ENCODE measurements around the gene APOB.

Gene APOB

GRCh38 chr2:21043744-21044532, at the start of gene APOB:
APOB (minus strand) TSS chr2:21044073; CDS start chr2:21043945, 128 bp downstream.
- DNase-seq (ENCODE audit: insufficient read length, low spot score) = no peak

GRCh38 chr2:21092308-21092869, 48.5 kb upstream of the APOB start:
- FAIRE-seq (no peak), DNase-seq (ENCODE audit: insufficient read length, low spot score) (no peak)
- no peak for TF ChIP-seq POLR2A (IDR thresholded peaks at IDR 0.05; ENCODE audit: low read depth, low read length)

More at GRCh38 chr2:21043744-21044532, at the start of gene APOB:
- no peak for FAIRE-seq
- TF ChIP-seq POLR2A (IDR thresholded peaks at IDR 0.05; ENCODE audit: low read depth, low read length) = no peak

- no peak for DNase-seq (ENCODE audit: insufficient read length, low spot score)
- no peak for TF ChIP-seq POLR2A (IDR thresholded peaks at IDR 0.05; ENCODE audit: low read depth, low read length)
- FAIRE-seq = no peak
Observed at GRCh38 chr2:21084401-21084800, 40.5 kb upstream of the APOB start.

- DNase-seq (ENCODE audit: insufficient read length, low spot score) (no peak), FAIRE-seq (no peak)
- no peak for TF ChIP-seq POLR2A (IDR thresholded peaks at IDR 0.05; ENCODE audit: low read depth, low read length)
Observed at GRCh38 chr2:21083482-21083881, 39.6 kb upstream of the APOB start.

GRCh38 chr2:21078296-21078695, 34.4 kb upstream of the APOB start:
- no peak for FAIRE-seq
- TF ChIP-seq POLR2A (IDR thresholded peaks at IDR 0.05; ENCODE audit: low read depth, low read length) = no peak
- DNase-seq (ENCODE audit: insufficient read length, low spot score) = no peak

GRCh38 chr2:21072477-21073242, 28.8 kb upstream of the APOB start:
- no peak for TF ChIP-seq POLR2A (IDR thresholded peaks at IDR 0.05; ENCODE audit: low read depth, low read length)
- no peak for FAIRE-seq
- no peak for DNase-seq (ENCODE audit: insufficient read length, low spot score)

GRCh38 chr2:21070341-21071257, 26.7 kb upstream of the APOB start:
- DNase-seq (ENCODE audit: insufficient read length, low spot score) (no peak), FAIRE-seq (no peak)
- no peak for TF ChIP-seq POLR2A (IDR thresholded peaks at IDR 0.05; ENCODE audit: low read depth, low read length)

- TF ChIP-seq POLR2A (IDR thresholded peaks at IDR 0.05; ENCODE audit: low read depth, low read length) = no peak
- no peak for DNase-seq (ENCODE audit: insufficient read length, low spot score)
- FAIRE-seq = no peak
Observed at GRCh38 chr2:21069746-21070340, 26.0 kb upstream of the APOB start.

- DNase-seq (ENCODE audit: insufficient read length, low spot score) (no peak), FAIRE-seq (no peak)
- no peak for TF ChIP-seq POLR2A (IDR thresholded peaks at IDR 0.05; ENCODE audit: low read depth, low read length)
Observed at GRCh38 chr2:21067859-21068537, 24.1 kb upstream of the APOB start.

GRCh38 chr2:21067125-21067524, 23.3 kb upstream of the APOB start:
- FAIRE-seq (no peak), DNase-seq (ENCODE audit: insufficient read length, low spot score) (no peak)
- no peak for TF ChIP-seq POLR2A (IDR thresholded peaks at IDR 0.05; ENCODE audit: low read depth, low read length)

GRCh38 chr2:21059885-21060610, 16.2 kb upstream of the APOB start:
- DNase-seq (ENCODE audit: insufficient read length, low spot score) = no peak
- no peak for TF ChIP-seq POLR2A (IDR thresholded peaks at IDR 0.05; ENCODE audit: low read depth, low read length)
- no peak for FAIRE-seq

- no peak for DNase-seq (ENCODE audit: insufficient read length, low spot score)
- FAIRE-seq = no peak
- TF ChIP-seq POLR2A (IDR thresholded peaks at IDR 0.05; ENCODE audit: low read depth, low read length) = no peak
Observed at GRCh38 chr2:21057097-21057496, 13.2 kb upstream of the APOB start.
